Measurements from ENCODE around the gene OGFOD3.

GRCh38 chr17:82380860-82381702 lies 37.3 kb downstream of the OGFOD3 start:
- TF ChIP-seq EZH2 (IDR thresholded peaks at IDR 0.05; ENCODE audit: insufficient read depth, poor library complexity, severe bottlenecking) (no peak), EZH2phosphoT487 (IDR thresholded peaks at IDR 0.05; ENCODE audit: insufficient read depth, low read depth) (no peak)

Measured in GM23248 (cell line).